SK-N-MC (cell line): ENCODE data around the gene SEPTIN3.

Experiments
- EZH2 ChIP-seq: fragments of 200-600 bp; sonication (generic); IDR thresholded peaks from one replicate; pipeline ENCODE4 v1.6.1; 2017; ENCODE audit warnings: antibody characterized with exemption
- FOXP2 ChIP-seq: optimal IDR thresholded peaks from 2 replicates; pipeline ENCODE3; 2011; ENCODE audit warnings: mild to moderate bottlenecking, moderate library complexity; ENCODE audit not compliant: insufficient read depth; ENCODE audit errors: extremely low read length, control extremely low read depth
- POLR2AphosphoS5 ChIP-seq: IDR thresholded peaks from 2 replicates; pipeline ENCODE4 v1.6.1; 2012; ENCODE audit warnings: mild to moderate bottlenecking, low read depth, low read length, borderline replicate concordance

GRCh38 chr22:42010778-42011177 is 41.5 kb downstream of the SEPTIN3 start:
- TF ChIP-seq EZH2 (no peak), POLR2AphosphoS5 (no peak), FOXP2 (no peak)
